HG03558 (cell line): ENCODE results near the gene ZNF516.
A peak's percentile ranks its signal among the peaks of the same experiment; 100 is the strongest.

ENCODE experiments used
- ATAC-seq: cut with Tn5 transposase; IDR thresholded peaks from one replicate; pipeline ENCODE4 v1.9.1; 2021; ENCODE audit warnings: moderate number of reproducible peaks; ENCODE audit not compliant: unreplicated experiment; ENCODE audit errors: extremely low read depth

ZNF516 gene

GRCh38 chr18:76388891-76389423, 106.1 kb downstream of the ZNF516 start:
- ATAC-seq = no peak

GRCh38 chr18:76388261-76388660, 106.8 kb downstream of the ZNF516 start:
- no peak for ATAC-seq

DNA sequence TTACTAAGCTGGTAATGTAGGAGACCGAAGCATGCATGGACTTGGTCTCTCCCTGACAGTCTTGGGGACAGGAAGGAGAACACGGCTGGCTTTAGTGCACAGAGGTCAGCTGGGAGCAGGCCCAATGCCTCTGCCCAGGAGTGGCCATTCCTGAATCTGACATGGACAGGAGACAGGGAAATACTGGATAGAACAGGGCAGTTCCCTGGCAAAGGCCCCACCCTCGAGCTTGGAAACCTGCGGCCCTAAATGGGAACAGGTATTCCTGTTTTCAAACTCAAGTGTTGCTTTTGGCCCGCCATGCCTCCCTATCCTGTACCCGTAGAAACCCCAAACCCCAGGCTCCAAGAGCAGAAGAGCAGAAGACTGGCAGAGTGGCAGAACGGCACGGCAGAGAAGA, 107.4 kb downstream of the ZNF516 start:
- ATAC-seq = no peak

- no peak for ATAC-seq
These were observed 108.2 kb downstream of the ZNF516 start for GRCh38 chr18:76386886-76387285.

- no peak for ATAC-seq
These were observed 109.0 kb downstream of the ZNF516 start for GRCh38 chr18:76386071-76386470.

DNA sequence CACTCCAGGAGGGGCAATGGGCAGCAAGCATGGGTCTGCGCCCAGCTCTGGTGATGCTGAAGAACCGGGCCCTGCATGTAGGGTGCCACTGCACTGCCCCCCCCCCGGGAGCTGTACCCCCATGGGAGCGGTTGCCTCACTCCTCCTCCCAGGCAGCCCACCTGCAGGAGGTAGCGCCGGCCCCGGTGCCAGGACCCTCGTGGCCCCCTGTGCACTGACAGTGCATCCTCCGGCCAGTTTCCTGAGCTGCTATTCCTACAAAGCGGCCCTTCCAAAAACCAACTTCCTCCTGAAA, 109.4 kb downstream of the ZNF516 start:
- no peak for ATAC-seq

- no peak for ATAC-seq
These were observed 110.0 kb downstream of the ZNF516 start for GRCh38 chr18:76384861-76385680.

GRCh38 chr18:76384114-76384790, 110.8 kb downstream of the ZNF516 start:
- ATAC-seq = no peak

DNA sequence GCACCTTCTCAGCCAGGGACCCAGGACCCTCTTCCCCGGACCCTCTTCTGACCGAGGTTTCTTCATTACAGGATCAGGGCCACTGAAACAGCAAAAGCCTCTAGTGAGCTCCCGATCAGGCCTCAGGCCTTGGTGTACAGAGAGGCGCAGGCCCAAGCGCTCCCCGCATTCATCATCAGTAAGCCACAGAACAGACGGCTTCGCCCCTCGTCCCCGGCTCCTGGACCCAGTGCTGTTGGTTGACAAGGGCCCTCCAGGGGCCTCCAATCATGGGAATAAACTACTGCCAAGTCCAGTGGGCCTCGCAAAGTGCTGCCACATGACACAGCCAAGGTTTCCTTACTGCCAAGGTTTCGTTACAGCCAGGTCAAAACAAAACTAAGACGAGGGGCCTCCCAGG, 111.4 kb downstream of the ZNF516 start:
- no peak for ATAC-seq

DNA sequence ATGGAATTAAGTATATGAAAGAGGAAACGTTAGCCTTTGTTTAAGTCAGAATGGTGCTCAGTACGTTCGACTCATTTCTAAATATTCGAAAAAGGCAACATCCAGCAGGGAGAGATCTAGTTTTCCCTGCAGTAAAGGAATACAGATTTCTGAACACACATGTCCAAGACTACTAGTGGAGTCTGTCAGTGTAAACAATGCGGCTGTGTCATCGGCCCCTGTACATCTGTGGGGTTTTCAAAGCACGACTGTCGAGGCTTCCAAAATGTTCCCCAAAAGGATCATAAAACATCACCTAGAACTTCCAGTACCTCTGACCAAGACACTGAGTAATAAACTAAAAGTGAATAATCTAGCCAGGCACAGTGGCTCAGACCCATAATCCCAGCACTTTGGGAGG, 112.8 kb downstream of the ZNF516 start:
- no peak for ATAC-seq

DNA sequence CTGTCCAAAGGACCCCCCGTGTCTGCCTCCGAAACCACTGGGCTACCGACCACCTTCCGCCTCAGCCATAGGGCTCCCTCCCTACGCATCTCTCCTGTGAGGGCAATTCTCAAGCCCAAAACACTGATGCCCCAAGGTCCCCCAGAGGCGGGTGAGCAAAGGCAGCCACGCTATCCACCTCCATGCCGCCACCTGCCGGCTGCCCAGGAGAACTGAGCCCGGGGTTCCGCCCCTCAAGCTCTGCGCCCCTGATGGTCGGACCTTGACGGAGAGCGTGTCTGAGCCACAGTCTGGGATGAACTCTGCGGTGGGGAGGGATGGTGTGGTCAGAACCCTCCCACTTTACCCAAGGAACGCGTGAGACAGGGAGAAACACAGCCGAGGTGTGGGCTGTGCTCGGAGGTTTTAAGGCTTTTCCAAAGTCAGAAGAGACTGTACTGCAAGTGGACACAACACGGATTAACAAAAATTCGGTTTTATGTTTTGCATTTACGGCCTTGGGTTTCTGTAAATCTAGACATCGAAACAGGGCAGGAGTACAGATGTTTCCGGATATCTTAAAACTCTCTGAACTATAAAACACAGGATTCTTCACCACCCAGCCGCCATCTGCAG, 114.1 kb downstream of the ZNF516 start:
- ATAC-seq = no peak

DNA sequence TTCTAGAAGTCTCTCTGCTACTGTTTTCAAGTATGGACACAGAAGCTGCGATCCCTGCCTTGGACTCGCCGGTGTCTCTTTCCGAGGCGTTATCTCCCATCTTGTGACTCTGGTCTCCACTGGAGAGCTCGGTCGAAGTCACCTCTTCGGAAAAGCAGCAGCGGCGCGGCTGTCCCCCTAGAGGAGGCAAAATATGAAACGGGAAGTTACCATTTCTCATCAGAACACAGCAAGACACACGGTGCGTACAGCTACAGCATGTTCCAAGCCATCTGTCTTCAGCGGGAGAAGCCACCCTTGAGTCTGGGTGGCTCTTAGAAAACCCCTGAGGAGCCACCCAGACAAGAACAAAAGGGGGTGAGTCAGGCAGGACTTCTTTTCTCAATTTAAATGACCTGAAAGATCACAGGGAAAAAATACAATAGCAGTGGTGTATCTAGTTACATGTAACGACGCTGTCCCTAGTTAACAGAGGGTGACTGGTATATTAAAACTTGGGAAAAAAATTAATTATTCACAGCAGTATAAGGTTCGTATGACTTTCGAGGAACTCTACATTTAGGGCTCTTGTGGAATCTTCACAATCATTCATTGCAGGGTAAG, 114.8 kb downstream of the ZNF516 start:
- no peak for ATAC-seq

- no peak for ATAC-seq
These were observed 115.6 kb downstream of the ZNF516 start for GRCh38 chr18:76379226-76380126.

GRCh38 chr18:76378526-76379215, 116.4 kb downstream of the ZNF516 start:
- no peak for ATAC-seq

DNA sequence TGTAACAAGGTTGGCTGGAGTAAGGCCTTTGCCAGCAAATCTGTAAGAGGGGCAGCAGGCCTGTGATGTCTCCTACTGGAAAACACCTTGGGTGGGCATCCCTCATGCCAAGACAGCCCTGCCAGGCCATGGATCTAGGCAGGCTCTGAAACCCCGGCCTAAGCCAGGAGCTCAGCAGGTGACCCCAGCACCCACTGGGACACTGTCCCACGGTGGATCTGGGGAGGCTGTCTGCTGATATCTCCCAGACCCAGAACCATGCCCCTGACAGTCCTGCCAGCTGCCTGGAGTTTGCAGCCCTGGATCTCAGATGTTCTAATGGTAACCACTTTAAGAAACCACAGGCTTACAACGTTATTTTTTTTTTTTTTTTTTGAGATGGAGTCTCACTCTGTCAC, 117.7 kb downstream of the ZNF516 start:
- ATAC-seq = no peak

GRCh38 chr18:76376668-76377358, 118.2 kb downstream of the ZNF516 start:
- no peak for ATAC-seq

DNA sequence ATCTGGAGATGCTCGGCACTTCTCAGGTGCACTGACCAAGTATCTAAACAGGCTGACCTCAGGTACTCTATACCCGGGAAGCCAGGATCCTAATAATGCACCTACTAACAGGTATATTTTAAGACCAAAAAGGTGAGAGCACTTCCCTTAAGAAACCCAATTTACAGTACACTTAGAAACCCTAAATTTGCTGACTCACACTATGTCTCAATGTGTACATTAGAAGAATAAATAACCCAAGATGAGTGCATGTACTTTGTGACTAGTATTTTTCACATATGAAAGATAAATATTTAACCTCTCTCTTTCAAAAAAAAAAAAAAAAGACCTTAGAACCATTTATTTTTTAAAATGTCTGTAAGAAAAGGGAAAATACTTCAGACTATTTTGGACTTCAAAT, 118.8 kb downstream of the ZNF516 start:
- no peak for ATAC-seq

- ATAC-seq = peak; percentile 79
These were observed 120.4 kb downstream of the ZNF516 start for GRCh38 chr18:76374330-76375281.
